Measurements from ENCODE around the gene COA5.

The COA5 gene

DNA sequence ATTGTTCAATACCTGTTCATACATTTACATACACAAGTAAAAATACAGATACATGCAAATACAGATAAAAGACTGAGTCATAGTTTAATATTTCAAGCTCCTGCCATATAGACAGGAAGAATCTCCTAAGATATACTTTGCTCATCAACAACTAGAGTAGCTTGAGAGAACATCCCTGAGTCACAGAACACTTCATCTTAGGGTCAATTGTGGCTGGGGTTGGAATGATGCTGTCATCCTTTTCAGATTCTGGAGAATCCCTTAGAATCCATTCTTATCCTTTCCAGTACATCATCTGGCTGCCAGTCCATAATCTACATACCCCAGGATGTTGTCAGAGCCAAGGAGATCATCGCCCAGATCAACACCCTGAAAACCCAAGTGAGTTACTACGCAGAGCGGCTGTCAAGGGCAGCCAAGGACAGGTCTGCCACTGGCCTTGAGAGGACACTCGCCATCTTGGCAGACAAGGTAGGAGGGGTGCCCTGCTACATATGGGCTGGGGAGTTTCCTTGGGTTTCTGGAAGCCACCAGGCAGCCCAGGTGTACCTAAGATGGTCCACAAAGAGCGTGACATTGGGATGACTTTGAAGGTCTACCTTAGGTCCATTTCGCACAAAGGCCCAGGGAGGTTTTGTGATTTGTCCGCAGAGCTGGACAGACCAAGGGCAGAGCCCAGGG is 55.7 kb downstream of the COA5 start:
- TF ChIP-seq, protein P1, sequence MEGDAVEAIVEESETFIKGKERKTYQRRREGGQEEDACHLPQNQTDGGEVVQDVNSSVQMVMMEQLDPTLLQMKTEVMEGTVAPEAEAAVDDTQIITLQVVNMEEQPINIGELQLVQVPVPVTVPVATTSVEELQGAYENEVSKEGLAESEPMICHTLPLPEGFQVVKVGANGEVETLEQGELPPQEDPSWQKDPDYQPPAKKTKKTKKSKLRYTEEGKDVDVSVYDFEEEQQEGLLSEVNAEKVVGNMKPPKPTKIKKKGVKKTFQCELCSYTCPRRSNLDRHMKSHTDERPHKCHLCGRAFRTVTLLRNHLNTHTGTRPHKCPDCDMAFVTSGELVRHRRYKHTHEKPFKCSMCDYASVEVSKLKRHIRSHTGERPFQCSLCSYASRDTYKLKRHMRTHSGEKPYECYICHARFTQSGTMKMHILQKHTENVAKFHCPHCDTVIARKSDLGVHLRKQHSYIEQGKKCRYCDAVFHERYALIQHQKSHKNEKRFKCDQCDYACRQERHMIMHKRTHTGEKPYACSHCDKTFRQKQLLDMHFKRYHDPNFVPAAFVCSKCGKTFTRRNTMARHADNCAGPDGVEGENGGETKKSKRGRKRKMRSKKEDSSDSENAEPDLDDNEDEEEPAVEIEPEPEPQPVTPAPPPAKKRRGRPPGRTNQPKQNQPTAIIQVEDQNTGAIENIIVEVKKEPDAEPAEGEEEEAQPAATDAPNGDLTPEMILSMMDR (IDR thresholded peaks at IDR 0.05; ENCODE audit: insufficient read depth, missing control alignments), result no peak
- FAIRE-seq (no peak), DNase-seq (ENCODE audit: insufficient read length, low spot score) (no peak)

DNA sequence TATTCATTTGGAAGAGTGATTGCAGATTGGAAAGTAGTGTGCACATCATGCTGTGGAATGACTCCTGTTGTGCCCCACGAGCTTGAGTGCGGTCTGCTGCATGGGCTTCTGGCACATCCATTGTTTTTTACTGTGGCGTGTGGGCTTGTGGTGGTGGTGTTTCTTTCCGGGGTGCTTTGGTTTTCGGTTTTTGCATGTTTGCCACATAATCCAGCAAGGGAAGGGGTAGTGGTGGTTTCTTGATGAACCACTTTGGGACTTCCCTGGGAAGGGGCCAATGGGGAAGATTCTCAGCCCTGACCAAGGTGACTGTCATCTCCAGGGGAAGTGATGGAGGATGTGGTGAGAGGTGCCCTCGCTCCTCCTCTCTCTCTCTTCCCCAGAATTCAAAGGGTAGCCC is 57.0 kb downstream of the COA5 start:
- FAIRE-seq (no peak), DNase-seq (ENCODE audit: insufficient read length, low spot score) (no peak)
- TF ChIP-seq, protein P1 (IDR thresholded peaks at IDR 0.05; ENCODE audit: insufficient read depth, missing control alignments), result no peak

DNA sequence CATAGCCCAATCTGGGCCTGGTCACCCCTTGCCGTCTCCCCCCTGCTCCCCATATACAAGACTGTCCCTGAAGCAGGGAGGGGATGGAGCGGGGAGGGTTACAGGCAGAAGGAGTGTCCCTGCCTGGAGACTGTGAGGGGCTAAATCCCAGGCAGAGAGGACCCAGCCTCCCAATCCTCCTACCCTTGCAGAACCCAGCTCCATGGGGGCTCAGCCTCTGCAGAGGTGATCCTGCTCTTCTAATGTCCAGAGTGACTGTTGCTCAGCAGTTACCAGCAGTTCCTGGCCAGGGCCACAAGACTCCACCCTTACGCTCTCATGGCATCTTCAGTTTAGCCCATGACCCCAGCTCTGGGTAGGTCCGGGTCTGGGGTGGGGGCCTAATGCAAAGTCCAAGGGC is 58.1 kb downstream of the COA5 start:
- DNase-seq (ENCODE audit: insufficient read length, low spot score) (no peak), FAIRE-seq (no peak)
- TF ChIP-seq, protein P1 (IDR thresholded peaks at IDR 0.05; ENCODE audit: insufficient read depth, missing control alignments), result no peak

Data from D721Med (cell line).